Measurements from ENCODE around the gene METTL26.

Gene METTL26

DNA sequence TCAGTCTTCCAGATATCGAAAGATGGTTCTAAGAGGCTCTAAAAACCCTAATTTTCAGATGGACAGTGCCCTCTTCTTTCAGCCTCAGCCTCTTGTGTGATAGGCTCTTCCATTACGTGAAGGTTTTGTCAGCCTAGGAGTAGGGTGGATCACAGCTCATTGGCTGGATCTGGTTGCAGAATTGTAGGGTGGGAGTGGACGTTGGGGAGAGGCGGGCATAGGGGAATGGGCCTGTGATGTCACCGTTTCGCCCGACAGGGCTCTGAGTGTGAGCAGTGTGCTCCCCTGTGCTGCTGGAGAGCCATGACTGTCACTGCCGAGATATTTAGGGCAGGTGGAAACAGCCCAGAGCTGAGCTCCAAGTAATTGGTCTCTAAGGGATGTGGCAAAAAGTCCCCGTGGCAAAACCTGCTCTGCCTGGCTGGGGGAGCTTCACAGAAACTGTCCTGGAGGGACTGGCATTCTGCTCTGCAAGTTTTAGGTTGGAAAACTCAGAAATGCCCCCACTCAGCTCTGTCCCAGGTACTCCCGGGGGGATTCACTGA lies 11.5 kb downstream of the METTL26 start:
- H2AFZ ChIP-seq (ENCODE audit: low read depth, low read length): no peak overlapping the region
- no peak for TF ChIP-seq EZH2phosphoT487 (IDR thresholded peaks at IDR 0.05; ENCODE audit: low read depth)
- TF ChIP-seq, protein P1, sequence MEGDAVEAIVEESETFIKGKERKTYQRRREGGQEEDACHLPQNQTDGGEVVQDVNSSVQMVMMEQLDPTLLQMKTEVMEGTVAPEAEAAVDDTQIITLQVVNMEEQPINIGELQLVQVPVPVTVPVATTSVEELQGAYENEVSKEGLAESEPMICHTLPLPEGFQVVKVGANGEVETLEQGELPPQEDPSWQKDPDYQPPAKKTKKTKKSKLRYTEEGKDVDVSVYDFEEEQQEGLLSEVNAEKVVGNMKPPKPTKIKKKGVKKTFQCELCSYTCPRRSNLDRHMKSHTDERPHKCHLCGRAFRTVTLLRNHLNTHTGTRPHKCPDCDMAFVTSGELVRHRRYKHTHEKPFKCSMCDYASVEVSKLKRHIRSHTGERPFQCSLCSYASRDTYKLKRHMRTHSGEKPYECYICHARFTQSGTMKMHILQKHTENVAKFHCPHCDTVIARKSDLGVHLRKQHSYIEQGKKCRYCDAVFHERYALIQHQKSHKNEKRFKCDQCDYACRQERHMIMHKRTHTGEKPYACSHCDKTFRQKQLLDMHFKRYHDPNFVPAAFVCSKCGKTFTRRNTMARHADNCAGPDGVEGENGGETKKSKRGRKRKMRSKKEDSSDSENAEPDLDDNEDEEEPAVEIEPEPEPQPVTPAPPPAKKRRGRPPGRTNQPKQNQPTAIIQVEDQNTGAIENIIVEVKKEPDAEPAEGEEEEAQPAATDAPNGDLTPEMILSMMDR (IDR thresholded peaks at IDR 0.05; ENCODE audit: low read depth, low read length): no peak
- no peaks in the 10 kb centered on the region for H3K79me2 ChIP-seq (ENCODE audit: low read length)
- H3K4me3 ChIP-seq (ENCODE audit: low read length): no peak overlapping the region
- H3K27ac ChIP-seq (ENCODE audit: low read length): no peak overlapping the region
- H3K4me2 ChIP-seq (ENCODE audit: low read length): no peak overlapping the region
- no peak overlapping the region for H3K9ac ChIP-seq (ENCODE audit: low read length)
- H4K20me1 ChIP-seq (ENCODE audit: insufficient read depth, low read length): no peaks in the 10 kb centered on the region
- no peaks in the 10 kb centered on the region for H3K4me1 ChIP-seq (ENCODE audit: low read length)
- no peaks in the 10 kb centered on the region for H3K9me3 ChIP-seq (ENCODE audit: insufficient read depth, low read length)
- H3K27me3 ChIP-seq (ENCODE audit: low read depth, low read length): no peaks in the 10 kb centered on the region
- H3K36me3 ChIP-seq (replicated peaks; ENCODE audit: low read depth, low read length): no peaks in the 10 kb centered on the region

DNA sequence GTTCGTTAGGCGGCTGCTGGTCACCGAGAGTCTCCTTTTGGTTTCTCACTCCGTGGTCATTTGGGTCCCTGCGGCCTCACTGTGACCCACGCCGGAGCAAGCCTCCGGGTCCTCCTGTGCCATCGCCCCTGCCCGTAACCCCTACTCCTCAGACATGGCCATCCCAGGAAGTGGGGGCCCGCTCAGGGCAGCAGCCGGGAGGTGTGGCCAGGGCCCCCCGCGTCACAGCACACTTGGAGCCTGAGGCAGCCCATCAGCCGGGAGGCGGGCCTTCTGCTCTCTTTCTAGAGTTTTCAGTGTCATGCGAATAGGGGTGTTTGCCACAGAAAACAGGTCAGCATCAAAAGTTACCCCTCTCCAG lies 13.2 kb downstream of the METTL26 start:
- Histone ChIP-seq H3K36me3 (replicated peaks; ENCODE audit: low read depth, low read length) (no peaks in the 10 kb centered on the region), H3K9ac (ENCODE audit: low read length) (no peak overlapping the region)

DNA sequence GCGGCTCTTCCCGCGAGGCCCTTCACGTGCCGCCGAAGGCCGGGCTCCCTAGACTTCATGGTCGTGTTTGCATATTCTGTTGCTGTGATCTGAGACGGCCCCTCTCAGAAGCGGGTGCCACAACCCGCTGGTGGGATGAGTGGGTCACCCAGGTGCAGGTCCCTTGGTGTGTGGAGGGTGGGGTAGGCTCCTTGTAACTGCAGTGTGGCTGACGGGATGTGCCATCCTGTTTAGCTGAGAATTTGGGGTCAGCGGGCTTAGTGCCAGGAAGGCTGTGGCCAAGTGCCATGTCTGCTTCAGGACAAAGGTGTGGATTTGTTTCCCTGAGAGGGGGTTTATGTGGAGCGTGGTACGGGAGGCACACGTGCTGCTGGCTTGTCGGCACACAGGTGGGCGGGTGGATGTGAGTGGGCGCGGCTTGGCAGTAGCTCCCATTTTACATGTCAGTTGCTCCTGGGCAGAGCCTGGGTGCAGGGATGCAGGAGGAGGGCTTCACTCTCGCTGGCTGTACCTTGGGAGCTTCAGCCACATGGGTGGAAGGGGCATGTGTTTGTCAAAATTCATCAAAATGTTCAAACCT lies 14.5 kb downstream of the METTL26 start:
- H2AFZ ChIP-seq (ENCODE audit: low read depth, low read length): no peak overlapping the region
- H3K9ac ChIP-seq (ENCODE audit: low read length): no peak overlapping the region
- no peaks in the 10 kb centered on the region for H3K9me3 ChIP-seq (ENCODE audit: insufficient read depth, low read length)
- no peaks in the 10 kb centered on the region for H3K4me1 ChIP-seq (ENCODE audit: low read length)
- H3K4me3 ChIP-seq (ENCODE audit: low read length): no peak overlapping the region
- no peaks in the 10 kb centered on the region for H3K79me2 ChIP-seq (ENCODE audit: low read length)
- no peak overlapping the region for H3K27ac ChIP-seq (ENCODE audit: low read length)
- no peak overlapping the region for H3K4me2 ChIP-seq (ENCODE audit: low read length)
- H3K36me3 ChIP-seq (replicated peaks; ENCODE audit: low read depth, low read length): no peaks in the 10 kb centered on the region
- no peaks in the 10 kb centered on the region for H4K20me1 ChIP-seq (ENCODE audit: insufficient read depth, low read length)
- H3K27me3 ChIP-seq (ENCODE audit: low read depth, low read length): no peaks in the 10 kb centered on the region
- TF ChIP-seq, protein P1 (IDR thresholded peaks at IDR 0.05; ENCODE audit: low read depth, low read length): no peak
- TF ChIP-seq EZH2phosphoT487 (IDR thresholded peaks at IDR 0.05; ENCODE audit: low read depth): no peak

More for the DNA sequence above, 13.2 kb downstream of the METTL26 start:
- H4K20me1 ChIP-seq (ENCODE audit: insufficient read depth, low read length): no peaks in the 10 kb centered on the region
- no peaks in the 10 kb centered on the region for H3K9me3 ChIP-seq (ENCODE audit: insufficient read depth, low read length)
- no peaks in the 10 kb centered on the region for H3K27me3 ChIP-seq (ENCODE audit: low read depth, low read length)
- no peak for TF ChIP-seq EZH2phosphoT487 (IDR thresholded peaks at IDR 0.05; ENCODE audit: low read depth)
- TF ChIP-seq, protein P1 (IDR thresholded peaks at IDR 0.05; ENCODE audit: low read depth, low read length): no peak
- no peak overlapping the region for H3K4me3 ChIP-seq (ENCODE audit: low read length)
- H2AFZ ChIP-seq (ENCODE audit: low read depth, low read length): no peak overlapping the region
- no peak overlapping the region for H3K4me2 ChIP-seq (ENCODE audit: low read length)
- H3K4me1 ChIP-seq (ENCODE audit: low read length): no peaks in the 10 kb centered on the region
- no peaks in the 10 kb centered on the region for H3K79me2 ChIP-seq (ENCODE audit: low read length)
- no peak overlapping the region for H3K27ac ChIP-seq (ENCODE audit: low read length)

DNA sequence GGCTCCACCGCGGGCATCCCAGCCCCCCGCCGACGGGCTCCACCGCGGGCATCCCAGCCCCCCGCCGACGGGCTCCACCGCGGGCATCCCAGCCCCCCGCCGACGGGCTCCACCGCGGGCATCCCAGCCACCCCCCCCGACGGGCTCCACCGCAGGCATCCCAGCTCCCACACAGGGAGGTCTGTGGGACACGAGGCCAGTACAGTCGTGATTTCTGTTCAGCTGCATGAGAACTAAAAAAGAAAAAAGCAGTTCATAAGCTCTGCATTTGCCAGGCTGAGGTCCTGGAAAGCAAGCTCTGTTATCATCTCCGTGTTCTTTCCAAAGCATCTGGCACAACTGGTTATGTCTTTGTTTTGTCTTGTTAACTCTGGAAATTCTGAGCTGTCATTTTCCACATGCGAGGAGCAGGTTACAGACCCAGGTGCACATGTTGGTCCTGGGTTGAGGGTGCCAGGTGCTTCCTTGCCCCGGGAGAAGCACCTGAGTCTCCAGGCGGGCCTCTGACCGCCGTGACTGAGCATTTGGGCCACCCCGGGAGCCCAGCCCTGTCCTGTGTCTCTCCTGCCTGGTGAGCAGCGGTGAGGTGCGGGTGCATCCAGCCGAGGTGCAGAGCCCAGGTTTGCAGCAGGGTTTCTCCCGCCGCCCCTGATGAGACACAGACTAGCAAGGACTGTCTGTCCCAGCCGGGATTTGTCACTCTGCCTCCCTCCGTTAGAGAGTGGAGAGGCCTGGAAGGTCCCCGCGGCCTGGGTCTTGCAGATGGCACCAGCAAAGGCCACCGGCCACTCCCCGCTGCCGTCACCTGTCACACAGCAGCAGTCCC lies 15.2 kb downstream of the METTL26 start:
- no peak overlapping the region for H2AFZ ChIP-seq (ENCODE audit: low read depth, low read length)
- H3K4me2 ChIP-seq (ENCODE audit: low read length): no peak overlapping the region
- no peaks in the 10 kb centered on the region for H3K9me3 ChIP-seq (ENCODE audit: insufficient read depth, low read length)
- no peak overlapping the region for H3K9ac ChIP-seq (ENCODE audit: low read length)
- H3K27ac ChIP-seq (ENCODE audit: low read length): no peak overlapping the region
- no peaks in the 10 kb centered on the region for H3K4me1 ChIP-seq (ENCODE audit: low read length)
- no peaks in the 10 kb centered on the region for H3K27me3 ChIP-seq (ENCODE audit: low read depth, low read length)
- no peaks in the 10 kb centered on the region for H4K20me1 ChIP-seq (ENCODE audit: insufficient read depth, low read length)
- no peak overlapping the region for H3K4me3 ChIP-seq (ENCODE audit: low read length)
- no peaks in the 10 kb centered on the region for H3K36me3 ChIP-seq (replicated peaks; ENCODE audit: low read depth, low read length)
- H3K79me2 ChIP-seq (ENCODE audit: low read length): no peaks in the 10 kb centered on the region
- no peak for TF ChIP-seq EZH2phosphoT487 (IDR thresholded peaks at IDR 0.05; ENCODE audit: low read depth)
- TF ChIP-seq, protein P1 (IDR thresholded peaks at IDR 0.05; ENCODE audit: low read depth, low read length): no peak
